Measurements from ENCODE around the gene TSHZ3.

TSHZ3 gene

GRCh38 chr19:31354799-31355664 is 5.8 kb upstream of the TSHZ3 start:
- no peak for TF ChIP-seq CTCF (conservative IDR thresholded peaks at IDR 0.05; ENCODE audit: low read length)
- no peak for DNase-seq (ENCODE audit: low read depth)
- no peak overlapping the region for H3K4me3 ChIP-seq (ENCODE audit: low read length)

GRCh38 chr19:31354316-31354715 is 5.1 kb upstream of the TSHZ3 start:
- no peak for DNase-seq (ENCODE audit: low read depth)
- no peak for TF ChIP-seq CTCF (conservative IDR thresholded peaks at IDR 0.05; ENCODE audit: low read length)
- H3K4me3 ChIP-seq (ENCODE audit: low read length) = no peak overlapping the region

GRCh38 chr19:31353833-31354232 is 4.6 kb upstream of the TSHZ3 start:
- no peak overlapping the region for H3K4me3 ChIP-seq (ENCODE audit: low read length)
- no peak for TF ChIP-seq CTCF (conservative IDR thresholded peaks at IDR 0.05; ENCODE audit: low read length)
- no peak for DNase-seq (ENCODE audit: low read depth)

GRCh38 chr19:31352782-31353651 is 3.8 kb upstream of the TSHZ3 start:
- no peak for TF ChIP-seq CTCF (conservative IDR thresholded peaks at IDR 0.05; ENCODE audit: low read length)
- DNase-seq (ENCODE audit: low read depth) = no peak
- H3K4me3 ChIP-seq (ENCODE audit: low read length) = no peak overlapping the region

- no peak for TF ChIP-seq CTCF (conservative IDR thresholded peaks at IDR 0.05; ENCODE audit: low read length)
- peak overlapping the region; percentile 83; the same call in 1 of the 2 replicates for H3K4me3 ChIP-seq (ENCODE audit: low read length)
- DNase-seq (ENCODE audit: low read depth) = no peak
Observed at GRCh38 chr19:31352296-31352781, 3.1 kb upstream of the TSHZ3 start.

- TF ChIP-seq CTCF (conservative IDR thresholded peaks at IDR 0.05; ENCODE audit: low read length) = no peak
- H3K4me3 ChIP-seq (ENCODE audit: low read length) = peak overlapping the region; percentile 83
- no peak for DNase-seq (ENCODE audit: low read depth)
Observed at GRCh38 chr19:31351855-31352195, 2.6 kb upstream of the TSHZ3 start.
